8988T (cell line): ENCODE data around the gene PDXK.
A peak's percentile ranks its signal among the peaks of the same experiment; 100 is the strongest.

Source experiments
- DNase-seq: peaks from one replicate; pipeline ENCODE4 v3.0.0; 2011

The PDXK gene

GRCh38 chr21:43764576-43765495 lies 45.9 kb downstream of the PDXK start:
- DNase-seq = no peak

- DNase-seq = no peak
These were observed 48.0 kb downstream of the PDXK start for GRCh38 chr21:43766734-43767497.

- DNase-seq = no peak
These were observed 48.6 kb downstream of the PDXK start for GRCh38 chr21:43767498-43767983.

GRCh38 chr21:43767984-43768867 lies 49.3 kb downstream of the PDXK start:
- DNase-seq = peak; percentile 34

- DNase-seq = no peak
These were observed 49.9 kb downstream of the PDXK start for GRCh38 chr21:43768868-43769167.

DNA sequence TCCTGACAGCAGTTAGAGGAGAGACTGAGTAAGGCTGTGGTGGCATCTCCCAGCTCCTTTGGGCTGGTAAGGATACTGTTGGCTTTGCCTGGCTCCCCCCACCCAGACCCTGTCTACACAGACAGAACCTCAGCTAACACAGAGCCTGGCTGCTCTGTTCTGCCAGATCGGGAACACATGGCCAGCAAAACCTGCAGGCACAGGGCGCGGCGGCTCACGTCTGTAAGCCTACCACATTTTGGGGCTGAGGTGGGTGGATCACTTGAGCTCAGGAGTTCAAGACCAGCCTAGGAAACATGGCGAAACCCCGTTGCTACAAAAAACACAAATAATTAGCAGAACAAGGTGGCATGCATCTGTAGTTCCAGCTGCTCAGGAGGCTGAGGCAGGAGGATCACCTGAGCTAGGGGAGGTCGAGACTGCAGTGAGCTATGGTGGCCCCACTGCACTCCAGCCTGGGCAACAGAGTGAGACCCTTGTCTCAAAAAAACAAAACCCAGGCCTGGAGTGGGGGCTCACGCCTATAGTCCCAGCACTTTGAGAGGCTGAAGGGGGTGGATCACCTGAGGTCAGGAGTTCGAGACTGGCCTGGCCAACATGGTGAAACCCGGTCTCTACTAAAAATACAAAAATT lies 50.5 kb downstream of the PDXK start:
- DNase-seq = no peak

DNA sequence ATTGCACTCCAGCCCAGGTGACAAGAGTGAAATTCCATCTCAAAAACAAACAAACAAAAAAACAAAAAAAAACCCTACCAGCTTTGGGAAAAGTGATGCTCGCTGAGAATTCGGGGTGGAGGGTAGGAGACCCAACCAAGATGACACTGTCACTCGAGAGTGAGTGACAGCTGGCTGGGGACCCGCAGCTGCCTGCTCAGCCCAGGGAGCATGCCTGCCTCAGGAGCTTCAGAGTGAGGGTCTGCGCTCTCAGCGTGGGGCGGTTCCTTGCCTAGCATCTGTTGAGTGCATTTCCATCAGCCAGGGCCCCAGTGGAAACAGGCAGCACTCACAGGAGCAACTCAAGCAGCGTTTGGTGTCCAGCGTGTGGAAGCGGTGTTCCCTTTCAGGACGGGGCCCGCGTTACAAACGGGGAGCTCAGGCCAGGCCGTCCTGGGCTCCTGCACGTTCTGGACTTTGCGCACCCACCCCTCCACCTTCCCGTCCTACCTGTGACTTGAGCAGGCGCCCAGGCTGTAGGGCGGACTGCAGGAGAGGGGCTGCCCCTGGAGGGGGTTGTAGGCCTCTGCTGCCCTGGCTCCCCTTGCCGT lies 51.2 kb downstream of the PDXK start:
- DNase-seq = no peak

- no peak for DNase-seq
These were observed 52.3 kb downstream of the PDXK start for GRCh38 chr21:43771199-43771675.

DNA sequence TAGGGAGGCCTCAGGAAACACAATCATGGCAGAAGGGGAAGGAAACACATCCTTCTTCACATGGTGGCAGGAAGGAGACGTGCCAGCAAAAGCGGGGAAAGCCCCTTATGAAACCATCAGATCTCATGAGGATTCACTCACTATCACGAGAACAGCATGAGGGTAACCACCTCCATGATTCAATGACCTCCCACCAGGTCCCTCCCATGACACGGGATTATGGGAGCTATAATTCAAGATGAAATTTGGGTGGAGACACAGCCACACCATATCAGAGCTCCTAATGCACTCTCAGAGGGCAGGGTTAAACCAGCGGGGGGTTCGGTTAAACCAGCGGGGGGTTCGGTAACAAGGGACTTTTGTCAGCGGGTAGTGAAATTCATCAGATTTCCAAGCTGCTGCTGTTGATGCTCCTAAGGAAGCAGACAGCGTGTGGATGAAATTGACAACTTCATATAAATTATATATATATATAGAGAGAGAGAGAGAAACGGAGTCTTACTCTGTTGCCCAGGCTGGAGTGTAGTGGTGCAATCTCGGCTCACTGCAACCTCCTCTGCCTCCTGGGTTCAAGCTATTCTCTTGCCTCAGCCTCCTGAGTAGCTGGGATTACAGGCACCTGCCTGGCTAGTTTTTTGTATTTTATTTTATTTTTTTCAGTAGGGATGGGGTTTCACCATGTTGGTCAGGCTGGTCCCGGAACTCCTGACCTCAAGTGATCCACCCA lies 52.9 kb downstream of the PDXK start:
- DNase-seq = no peak

- DNase-seq = no peak
These were observed 53.5 kb downstream of the PDXK start for GRCh38 chr21:43772425-43772821.

DNA sequence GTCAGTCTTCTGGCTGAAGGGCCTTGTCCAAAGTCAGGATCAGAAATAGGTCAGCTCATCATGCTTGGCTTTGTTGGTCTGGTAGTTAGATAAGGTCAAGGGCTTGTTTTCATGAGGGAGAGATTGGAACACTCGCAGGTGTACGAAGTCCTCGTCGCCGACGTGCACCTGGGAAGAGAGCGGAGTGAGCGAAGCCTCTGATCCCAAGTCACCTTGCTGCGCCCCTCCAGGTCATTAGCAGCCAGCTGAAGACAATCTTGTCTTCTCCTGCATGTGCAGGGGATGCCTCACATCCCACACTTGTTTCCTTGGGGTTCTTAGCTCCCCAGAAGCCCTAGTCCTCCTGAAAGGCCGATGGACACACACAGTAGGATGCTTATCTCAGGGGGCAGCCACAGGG lies 55.2 kb downstream of the PDXK start:
- no peak for DNase-seq

GRCh38 chr21:43775190-43775589 lies 56.3 kb downstream of the PDXK start:
- no peak for DNase-seq

DNA sequence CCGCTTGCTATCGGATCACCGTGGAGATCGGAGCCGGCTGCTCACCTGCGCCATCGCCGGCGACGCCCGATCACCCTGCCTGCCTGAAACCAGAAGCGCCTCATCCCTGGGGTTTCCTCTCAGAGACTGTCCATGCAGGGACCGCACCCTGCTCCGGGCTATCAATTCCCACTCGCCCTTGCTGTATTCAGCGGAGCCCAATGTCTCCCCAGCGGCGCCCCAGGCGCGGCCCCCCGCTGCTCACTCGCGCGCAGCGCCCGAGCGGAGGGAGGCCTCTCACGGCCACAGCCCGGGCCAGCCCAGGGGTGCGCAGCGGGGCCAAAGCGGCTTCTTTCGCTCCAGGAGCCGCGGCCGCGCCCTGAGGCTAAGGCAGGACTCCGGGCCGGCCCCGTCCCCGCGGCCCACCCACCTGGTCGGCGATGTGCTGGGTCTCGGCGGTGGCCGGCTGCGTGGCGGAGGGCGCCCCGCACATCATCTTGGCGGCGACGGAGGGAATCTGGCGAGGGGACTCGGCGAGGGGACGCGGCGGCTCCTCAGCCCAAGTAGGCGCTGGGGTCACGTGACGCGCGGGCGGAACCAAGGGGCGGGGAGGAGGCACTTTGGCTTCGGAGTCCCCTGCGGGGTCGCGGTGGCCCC lies 57.0 kb downstream of the PDXK start, which contains the start of gene CSTB:
Gene CSTB, minus strand, starts transcription at position 514 of the 636 bp plus-strand sequence. Its CDS starts 39 bp downstream, at position 475.
- DNase-seq = peak; percentile 66

DNA sequence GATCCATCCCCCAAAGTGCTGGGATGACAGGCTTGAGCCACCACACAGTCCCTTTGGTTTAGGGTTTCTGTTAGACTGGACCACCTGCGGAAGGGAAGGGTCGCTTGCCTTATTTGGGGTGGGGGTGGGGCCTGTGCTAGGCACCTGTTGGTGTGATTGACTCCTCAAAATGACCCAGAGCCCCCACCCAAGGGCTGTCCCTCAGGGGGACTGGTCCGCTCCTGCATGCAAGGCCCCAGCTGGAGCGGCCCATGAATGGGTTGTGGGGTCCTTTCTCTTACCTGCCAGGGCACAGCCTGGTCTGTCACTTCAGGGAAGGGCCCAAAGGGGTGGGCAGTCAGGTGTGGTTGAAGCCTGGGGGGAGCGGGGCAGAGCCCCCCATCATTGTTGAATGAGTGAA lies 59.0 kb downstream of the PDXK start:
- DNase-seq = no peak

GRCh38 chr21:43778469-43779335 lies 59.8 kb downstream of the PDXK start:
- no peak for DNase-seq

DNA sequence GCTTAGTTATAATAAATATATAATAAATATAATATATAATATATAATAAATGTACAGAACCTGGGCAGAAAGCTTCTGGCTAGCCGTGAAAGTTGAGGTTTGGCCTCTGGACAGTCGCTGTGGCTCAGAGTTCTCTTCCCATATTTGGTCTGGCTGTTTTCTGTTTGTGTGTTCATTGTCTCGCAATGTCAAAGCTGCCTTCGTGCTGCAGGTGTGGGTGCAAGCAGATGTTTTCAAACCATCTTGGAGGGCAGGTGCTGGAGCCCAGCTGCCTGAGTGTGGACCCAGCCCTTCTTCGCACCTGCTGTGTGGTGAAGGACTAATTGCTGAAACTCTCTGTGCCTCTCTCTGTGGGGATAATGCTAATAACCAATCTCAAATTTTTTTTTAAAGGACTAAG lies 60.7 kb downstream of the PDXK start:
- DNase-seq = no peak

DNA sequence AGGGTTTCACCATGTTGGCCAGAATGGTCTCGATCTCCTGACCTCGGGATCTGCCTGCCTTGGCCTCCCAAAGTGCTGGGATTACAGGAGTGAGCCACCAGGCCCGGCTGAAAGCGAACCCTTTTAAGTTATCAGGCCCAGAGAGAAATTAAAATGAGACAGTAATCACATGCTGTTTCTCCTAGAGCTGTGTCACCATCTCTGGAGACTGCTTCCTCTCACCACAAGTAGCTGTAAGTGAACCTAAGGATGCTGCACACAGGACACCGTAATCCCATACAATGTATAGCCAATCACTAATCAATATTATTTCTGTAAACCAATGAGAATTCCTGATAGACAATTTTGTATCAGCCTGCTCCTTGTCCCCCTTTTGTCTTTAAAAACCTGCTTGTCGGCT lies 62.9 kb downstream of the PDXK start:
- no peak for DNase-seq

GRCh38 chr21:43782431-43783097 lies 63.6 kb downstream of the PDXK start:
- no peak for DNase-seq

GRCh38 chr21:43783098-43783700 lies 64.3 kb downstream of the PDXK start:
- no peak for DNase-seq
